ENCODE data around the gene ORAI2. TPM values are rescaled to one million over a fixed set of nuclear protein-coding genes. Genes with fewer than 3 reads are reported as not detected.

The ORAI2 gene
- total and polyA plus RNA-seq, 2 of the 8 experiments (the other 6 are each of a cell fraction or from before 2014, with no cell fraction given) = 20.7 to 35.2 TPM

DNA sequence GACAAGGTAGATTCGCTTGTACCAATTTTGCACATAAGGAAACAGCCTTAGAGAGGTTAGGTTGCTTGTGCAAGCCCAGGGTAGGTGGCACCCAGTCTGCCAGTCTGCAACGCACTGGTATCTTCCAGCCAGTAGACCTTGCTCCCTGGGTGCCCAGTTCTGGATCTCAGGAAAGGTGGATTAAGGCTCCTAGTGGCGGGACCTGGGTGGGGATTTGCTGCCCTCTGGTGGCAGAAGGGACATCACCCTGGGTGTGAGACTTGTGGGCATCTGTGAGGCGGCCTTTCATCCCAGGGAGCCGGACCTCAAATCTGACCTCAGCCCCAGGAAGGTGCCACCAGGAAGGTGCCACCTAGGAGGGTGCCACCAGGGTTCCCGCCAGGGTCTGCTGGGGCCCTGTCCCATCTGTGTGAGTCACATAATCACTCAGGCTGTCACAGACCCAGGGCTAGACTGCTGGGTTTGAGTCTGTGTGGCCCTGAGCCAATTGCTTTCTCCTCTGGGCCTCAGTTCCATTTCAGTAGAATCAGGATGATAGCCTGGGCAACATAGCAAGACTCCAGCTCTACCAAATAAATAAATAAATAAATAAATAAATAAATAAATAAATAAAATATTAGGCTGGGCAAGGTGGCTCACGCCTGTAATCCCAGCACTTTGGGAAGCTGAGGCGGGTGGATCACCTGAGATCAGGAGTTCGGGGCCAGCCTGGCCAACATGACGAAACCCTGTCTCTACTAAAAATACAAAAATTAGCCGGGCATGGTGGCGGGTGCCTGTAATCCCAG, 42.5 kb upstream of the ORAI2 start:
- Histone ChIP-seq H4K8ac (ENCODE audit: extremely low read depth, insufficient read depth, low read length) (no peak overlapping the region), H3K9ac (replicated peaks in 1 of 4; ENCODE audit: extremely low read depth in 1 of 4, low read depth in 3 of 4, low read length in 3 of 4) (no peak overlapping the region), H3K27ac (ENCODE audit: low read depth, low read length) (no peak overlapping the region), H4K91ac (replicated peaks; ENCODE audit: insufficient read length, low read length) (no peak overlapping the region), H3K4me1 (replicated peaks in 1 of 4; ENCODE audit: control insufficient read depth in 3 of 4, insufficient read depth in 4 of 4, low read length in 3 of 4) (peaks cover 0 to 3% (median 0%) of the 10 kb centered on the region in 4 experiments; a peak in 1 of 7 replicates), H2AFZ (ENCODE audit: low read length) (no peak overlapping the region), H3K79me2 (ENCODE audit: control insufficient read depth in 1 of 2, insufficient read depth in 2 of 2, low read length in 2 of 2) (no peaks in the 10 kb centered on the region), H3K14ac (ENCODE audit: insufficient read length) (no peak overlapping the region), H2BK5ac (ENCODE audit: low read depth, low read length) (no peak overlapping the region), H3K4me2 (ENCODE audit: insufficient read depth in 1 of 2, low read depth in 2 of 2, low read length in 2 of 2) (no peak overlapping the region), H3K36me3 (ENCODE audit: control insufficient read depth in 2 of 4, insufficient read depth in 4 of 4, low read length in 3 of 4) (peaks cover 0 to 5% (median 0%) of the 10 kb centered on the region in 4 experiments; a peak in 1 of 8 replicates), H3K27me3 (replicated peaks in 1 of 4; ENCODE audit: control insufficient read depth in 3 of 4, extremely low read depth in 1 of 4, insufficient read depth in 3 of 4, low read length in 3 of 4) (no peaks in the 10 kb centered on the region), H3K4ac (replicated peaks; ENCODE audit: insufficient read length, low read depth, low read length) (no peak overlapping the region), H4K5ac (ENCODE audit: insufficient read length, low read depth, low read length) (no peak overlapping the region), H3K56ac (replicated peaks; ENCODE audit: insufficient read length, low read depth, low read length) (no peak overlapping the region), H2AK5ac (ENCODE audit: low read depth, low read length) (no peak overlapping the region), H3K9me3 (ENCODE audit: insufficient read depth in 2 of 2, low read depth in 1 of 2, low read length in 1 of 2) (no peaks in the 10 kb centered on the region), H3K79me1 (ENCODE audit: low read depth, low read length) (no peaks in the 10 kb centered on the region; the same call in 1 of the 2 replicates), H4K20me1 (replicated peaks in 1 of 2; ENCODE audit: control insufficient read depth in 1 of 2, insufficient read depth in 2 of 2, low read length in 2 of 2) (peaks cover 1 to 4% of the 10 kb centered on the region in 2 experiments), H2BK15ac (ENCODE audit: low read length) (no peak overlapping the region; the same call in 1 of the 2 replicates), H2BK120ac (replicated peaks; ENCODE audit: low read depth, low read length) (no peak overlapping the region), H2BK12ac (ENCODE audit: low read depth, low read length) (no peak overlapping the region), H3K4me3 (ENCODE audit: extremely low read depth in 1 of 4, insufficient read depth in 2 of 4, low read depth in 3 of 4, low read length in 4 of 4) (no peak overlapping the region), H2BK20ac (ENCODE audit: low read length) (no peak overlapping the region), H3K23ac (ENCODE audit: insufficient read length) (no peak overlapping the region), H3K18ac (ENCODE audit: extremely low read depth, low read length) (no peak overlapping the region), H3K23me2 (ENCODE audit: low read depth, low read length) (peaks cover 5% of the 10 kb centered on the region)
- peak in 1 of 2 experiments; percentile 49; a peak in 1 of 4 replicates for TF ChIP-seq SIN3A (conservative IDR thresholded peaks at IDR 0.05 in 1 of 2, IDR thresholded peaks at IDR 0.05 in 1 of 2; ENCODE audit: low read depth in 1 of 2, low read length in 2 of 2)
- TF ChIP-seq, protein P1, sequence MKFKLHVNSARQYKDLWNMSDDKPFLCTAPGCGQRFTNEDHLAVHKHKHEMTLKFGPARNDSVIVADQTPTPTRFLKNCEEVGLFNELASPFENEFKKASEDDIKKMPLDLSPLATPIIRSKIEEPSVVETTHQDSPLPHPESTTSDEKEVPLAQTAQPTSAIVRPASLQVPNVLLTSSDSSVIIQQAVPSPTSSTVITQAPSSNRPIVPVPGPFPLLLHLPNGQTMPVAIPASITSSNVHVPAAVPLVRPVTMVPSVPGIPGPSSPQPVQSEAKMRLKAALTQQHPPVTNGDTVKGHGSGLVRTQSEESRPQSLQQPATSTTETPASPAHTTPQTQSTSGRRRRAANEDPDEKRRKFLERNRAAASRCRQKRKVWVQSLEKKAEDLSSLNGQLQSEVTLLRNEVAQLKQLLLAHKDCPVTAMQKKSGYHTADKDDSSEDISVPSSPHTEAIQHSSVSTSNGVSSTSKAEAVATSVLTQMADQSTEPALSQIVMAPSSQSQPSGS (IDR thresholded peaks at IDR 0.05; ENCODE audit: low read length) = no peak
- TF ChIP-seq, protein P2, sequence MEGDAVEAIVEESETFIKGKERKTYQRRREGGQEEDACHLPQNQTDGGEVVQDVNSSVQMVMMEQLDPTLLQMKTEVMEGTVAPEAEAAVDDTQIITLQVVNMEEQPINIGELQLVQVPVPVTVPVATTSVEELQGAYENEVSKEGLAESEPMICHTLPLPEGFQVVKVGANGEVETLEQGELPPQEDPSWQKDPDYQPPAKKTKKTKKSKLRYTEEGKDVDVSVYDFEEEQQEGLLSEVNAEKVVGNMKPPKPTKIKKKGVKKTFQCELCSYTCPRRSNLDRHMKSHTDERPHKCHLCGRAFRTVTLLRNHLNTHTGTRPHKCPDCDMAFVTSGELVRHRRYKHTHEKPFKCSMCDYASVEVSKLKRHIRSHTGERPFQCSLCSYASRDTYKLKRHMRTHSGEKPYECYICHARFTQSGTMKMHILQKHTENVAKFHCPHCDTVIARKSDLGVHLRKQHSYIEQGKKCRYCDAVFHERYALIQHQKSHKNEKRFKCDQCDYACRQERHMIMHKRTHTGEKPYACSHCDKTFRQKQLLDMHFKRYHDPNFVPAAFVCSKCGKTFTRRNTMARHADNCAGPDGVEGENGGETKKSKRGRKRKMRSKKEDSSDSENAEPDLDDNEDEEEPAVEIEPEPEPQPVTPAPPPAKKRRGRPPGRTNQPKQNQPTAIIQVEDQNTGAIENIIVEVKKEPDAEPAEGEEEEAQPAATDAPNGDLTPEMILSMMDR (IDR thresholded peaks at IDR 0.05; ENCODE audit: control extremely low read depth in 1 of 3, insufficient read depth in 1 of 3, low read depth in 1 of 3, low read length in 3 of 3) = peak; percentile 94 to 98 (median 94)
- TF ChIP-seq RAD21 (IDR thresholded peaks at IDR 0.05 in 1 of 2, conservative IDR thresholded peaks at IDR 0.05 in 1 of 2; ENCODE audit: low read depth in 2 of 2, low read length in 2 of 2) = peak; percentile 95
- TF ChIP-seq KDM5A (IDR thresholded peaks at IDR 0.05; ENCODE audit: low read length) = no peak
- 0 out of 2 replicates have a peak, but pooled peaks have one; percentile 10 for TF ChIP-seq TBP (IDR thresholded peaks at IDR 0.05; ENCODE audit: low read depth, low read length)
- ChIA-PET POLR2A (ENCODE audit: partially characterized antibody) (interaction anchor here (0.8 to 1.4 kb wide), 3 partner anchors 11 to 101 kb away, joined by 3 to 4 read pairs (median 3); no protein-coding TSS in a partner anchor), CTCF (ENCODE audit: partially characterized antibody) (interaction anchor here (0.7 to 11.4 kb wide), 19 partner anchors 10 to 822 kb away, joined by 3 to 118 read pairs (median 6); partner anchors contain the start of gene SH2B2)
- FAIRE-seq = no peak
- peak; percentile 57 to 93 for DNase-seq (ENCODE audit: low read depth in 1 of 2, low spot score in 2 of 2)
- 71% methylated on average over 12 of the region's 12 CpGs; no CpG with 5 or more reads in 1 of the 2 experiments for WGBS, 2 experiments (ENCODE audit: extremely low coverage in 1 of 2, insufficient coverage in 1 of 2, insufficient read length in 1 of 2, insufficient replicate concordance in 2 of 2, low coverage in 1 of 2, low lambda C conversion rate in 2 of 2, missing lambda C conversion rate in 1 of 2)
